Sigmoid colon (tissue), 7 donors: ENCODE results near the gene ATRNL1. TPM values are rescaled to one million over a fixed set of nuclear protein-coding genes. Genes with fewer than 3 reads are reported as not detected.

Experiments
- DNase-seq: peaks from one replicate; pipeline ENCODE4 v3.0.0-alpha.2; 2019
- H3K27ac ChIP-seq, 4 donors: fragments of 200-600 bp; sonication (generic); one replicate each; pipeline ENCODE4 v1.5.1; 2016 to 2019; ENCODE audit warnings: mild to moderate bottlenecking in 1 of 4
- H3K27me3 ChIP-seq, 3 donors: fragments of 200-600 bp; sonication (generic); one replicate each; pipeline ENCODE4 v1.5.1; 2019; ENCODE audit warnings: mild to moderate bottlenecking in 1 of 3
- H3K36me3 ChIP-seq, 4 donors: fragments of 200-600 bp; sonication (generic); one replicate each; pipeline ENCODE4 v1.5.1; 2016 to 2019
- H3K4me1 ChIP-seq, 4 donors: fragments of 200-600 bp; sonication (generic); one replicate each; pipeline ENCODE4 v1.5.1; 2017 to 2019
- H3K4me3 ChIP-seq, 4 donors: fragments of 200-600 bp; sonication (generic); one replicate each; pipeline ENCODE4 v1.5.1; 2017 to 2019; ENCODE audit warnings: mild to moderate bottlenecking in 2 of 4, moderate library complexity in 1 of 4
- H3K9me3 ChIP-seq, 4 donors: fragments of 200-600 bp in 3 of 4; sonication (generic) in 3 of 4; one replicate each; pipeline versions ENCODE4 v1.5.1 to v1.6.1; 2013 to 2019
- CTCF ChIP-seq, 4 experiments: fragments of 450-650 bp in 3 of 4; fragments of 200-600 bp in 1 of 4; IDR thresholded peaks; one replicate each; pipeline ENCODE4 v1.5.1; 2016 to 2019; ENCODE audit warnings: antibody characterized with exemption in 4 of 4, mild to moderate bottlenecking in 3 of 4, moderate library complexity in 2 of 4
- EP300 ChIP-seq, 4 donors: sonication (generic); formaldehyde crosslinking; IDR thresholded peaks; one replicate each; pipeline ENCODE4 v1.6.1; 2017; ENCODE audit warnings: antibody characterized with exemption in 4 of 4
- POLR2A ChIP-seq, 2 donors: fragments of 450-650 bp; IDR thresholded peaks; one replicate each; pipeline ENCODE4 v1.6.1; 2016; ENCODE audit warnings: antibody characterized with exemption in 2 of 2, mild to moderate bottlenecking in 2 of 2, moderate library complexity in 2 of 2
- POLR2AphosphoS5 ChIP-seq, 4 donors: sonication (generic); formaldehyde crosslinking; IDR thresholded peaks; one replicate each; pipeline ENCODE4 v1.6.1; 2017; ENCODE audit warnings: antibody characterized with exemption in 4 of 4
- WGBS, 2 donors: extraction: QIAGEN DNeasy Blood & Tissue Kit; methylation state at CpG; one replicate each; pipeline ENCODE4 v1.1.7; 2013; 5-methylcytosine and 5-hydroxymethylcytosine counted together
- intact Hi-C: fragments of 100-400 bp; cut with DNase I; formaldehyde crosslinking; loops from one replicate; pipeline ENCODE4 v1.15.1; 2023
- polyA plus RNA-seq, 3 donors: library from polyadenylated mRNA; stranded (reverse); fragments of 200-250 nt; gene quantifications; one replicate each; pipeline ENCODE4 v1.2.3, GENCODE V29; 2013
- total RNA-seq, 4 donors: library from RNA; depleted of rRNA; stranded (reverse); fragments of >200 nt; gene quantifications; one replicate each; pipeline ENCODE4 v1.1.0, GENCODE V29; 2016
- donor health status: healthy with polysubstance abuse.
- donor health status: Bipolar disorder and iron deficiency.
- donor health status: healthy.

ATRNL1 gene
- total and polyA plus RNA-seq, 7 donors = 0.57 to 17.3 (median 6.9) TPM; not detected in 1

GRCh38 chr10:115980470-115980869 lies 887.3 kb downstream of the ATRNL1 start:
- WGBS, 2 donors = 70 to 75% methylated on average over 2 of the region's 2 CpGs
- Histone ChIP-seq H3K27ac (no peak overlapping the region), H3K36me3 (no peaks in the 10 kb centered on the region), H3K27me3 (no peaks in the 10 kb centered on the region), H3K9me3 (no peaks in the 10 kb centered on the region), H3K4me1 (no peaks in the 10 kb centered on the region), H3K4me3 (no peak overlapping the region)
- intact Hi-C loops = no loop called here
- TF ChIP-seq POLR2A (IDR thresholded peaks at IDR 0.05) (no peak), POLR2AphosphoS5 (IDR thresholded peaks at IDR 0.05) (no peak), CTCF (IDR thresholded peaks at IDR 0.05) (no peak), EP300 (IDR thresholded peaks at IDR 0.05) (no peak)
- DNase-seq = peak; percentile 0

- TF ChIP-seq CTCF (IDR thresholded peaks at IDR 0.05) (no peak), POLR2A (IDR thresholded peaks at IDR 0.05) (no peak), EP300 (IDR thresholded peaks at IDR 0.05) (no peak), POLR2AphosphoS5 (IDR thresholded peaks at IDR 0.05) (no peak)
- Histone ChIP-seq H3K36me3 (no peaks in the 10 kb centered on the region), H3K4me1 (no peaks in the 10 kb centered on the region), H3K27ac (no peak overlapping the region), H3K9me3 (no peaks in the 10 kb centered on the region), H3K27me3 (no peaks in the 10 kb centered on the region), H3K4me3 (peak overlapping the region in 3 of 4 donors; percentile 5 to 14 (median 10))
- DNase-seq = peak; percentile 43
- intact Hi-C loops = no loop called here
- 44 to 53% methylated on average over 8 of the region's 8 CpGs for WGBS, 2 donors
Observed at GRCh38 chr10:115981081-115981480, 887.9 kb downstream of the ATRNL1 start.

GRCh38 chr10:115982076-115982475 lies 888.9 kb downstream of the ATRNL1 start:
- H3K4me3 ChIP-seq = no peak overlapping the region
- no peaks in the 10 kb centered on the region for H3K36me3 ChIP-seq
- no peaks in the 10 kb centered on the region for H3K4me1 ChIP-seq
- TF ChIP-seq POLR2A (IDR thresholded peaks at IDR 0.05) (no peak), EP300 (IDR thresholded peaks at IDR 0.05) (no peak), POLR2AphosphoS5 (IDR thresholded peaks at IDR 0.05) (no peak), CTCF (IDR thresholded peaks at IDR 0.05) (no peak)
- no peaks in the 10 kb centered on the region for H3K27me3 ChIP-seq
- no peaks in the 10 kb centered on the region for H3K9me3 ChIP-seq
- intact Hi-C loops = no loop called here
- no peak overlapping the region for H3K27ac ChIP-seq
- 92% methylated on average over 6 of the region's 6 CpGs for WGBS, 2 donors
- DNase-seq = no peak

- Histone ChIP-seq H3K4me3 (no peak overlapping the region), H3K36me3 (no peaks in the 10 kb centered on the region), H3K4me1 (no peaks in the 10 kb centered on the region), H3K27ac (no peak overlapping the region), H3K9me3 (peaks cover 0 to 3% (median 0%) of the 10 kb centered on the region in 4 donors), H3K27me3 (no peaks in the 10 kb centered on the region)
- WGBS, 2 donors = 73 to 75% methylated on average over 2 of the region's 2 CpGs
- TF ChIP-seq CTCF (IDR thresholded peaks at IDR 0.05) = no peak
- no peak for TF ChIP-seq POLR2AphosphoS5 (IDR thresholded peaks at IDR 0.05)
- DNase-seq = no peak
- intact Hi-C loops = no loop called here
Observed at GRCh38 chr10:115982526-115982925, 889.4 kb downstream of the ATRNL1 start.

GRCh38 chr10:115985786-115986185 lies 892.6 kb downstream of the ATRNL1 start:
- TF ChIP-seq POLR2AphosphoS5 (IDR thresholded peaks at IDR 0.05) (no peak), EP300 (IDR thresholded peaks at IDR 0.05) (no peak), POLR2A (IDR thresholded peaks at IDR 0.05) (no peak), CTCF (IDR thresholded peaks at IDR 0.05) (no peak)
- intact Hi-C loops = no loop called here
- H3K36me3 ChIP-seq = no peaks in the 10 kb centered on the region
- H3K9me3 ChIP-seq = peaks cover 0 to 6% (median 0%) of the 10 kb centered on the region in 4 donors
- no peak overlapping the region for H3K27ac ChIP-seq
- no peak overlapping the region for H3K4me3 ChIP-seq
- no peaks in the 10 kb centered on the region for H3K27me3 ChIP-seq
- H3K4me1 ChIP-seq = no peaks in the 10 kb centered on the region
- WGBS, 2 donors = 0 to 44% methylated on average over 1 of the region's 1 CpG
- no peak for DNase-seq
